Lower lobe of right lung (tissue), 2 donors: ENCODE data around the gene MMP24. TPM values are rescaled to one million over a fixed set of nuclear protein-coding genes. Genes with fewer than 3 reads are reported as not detected.
A peak's percentile ranks its signal among the peaks of the same experiment; 100 is the strongest.

ENCODE experiments used
- ATAC-seq, 2 donors: fragments of 200-7000 bp; cut with Tn5 transposase; one replicate each; pipeline ENCODE4 v1.9.1; 2020 to 2022; ENCODE audit warnings: mild to moderate bottlenecking in 2 of 2, moderate library complexity in 2 of 2
- DNase-seq: peaks from one replicate; pipeline ENCODE4 v3.0.0-alpha.2; 2020
- H3K27ac ChIP-seq: fragments of 200-600 bp; one replicate; pipeline ENCODE4 v1.8.0; 2022
- H3K27me3 ChIP-seq: fragments of 200-600 bp; one replicate; pipeline ENCODE4 v1.8.0; 2022; ENCODE audit warnings: low read depth
- H3K36me3 ChIP-seq: fragments of 200-600 bp; one replicate; pipeline ENCODE4 v1.8.0; 2022; ENCODE audit warnings: mild to moderate bottlenecking
- H3K4me1 ChIP-seq: fragments of 200-600 bp; one replicate; pipeline ENCODE4 v1.8.0; 2022
- H3K4me3 ChIP-seq: fragments of 200-600 bp; one replicate; pipeline ENCODE4 v1.8.0; 2022; ENCODE audit warnings: mild to moderate bottlenecking
- H3K9me3 ChIP-seq: fragments of 200-600 bp; one replicate; pipeline ENCODE4 v1.8.0; 2022
- intact Hi-C: fragments of 100-400 bp; cut with DNase I; formaldehyde crosslinking; loops from one replicate; pipeline ENCODE4 v1.11.0; 2022
- total RNA-seq: library from RNA; stranded (reverse); fragmentation: NEBNext Ultra II Directional; extraction: Animal tissue kit (Norgen Biotek cat#: 25700); gene quantifications from one replicate; pipeline ENCODE4 v1.2.1, GENCODE V29; 2021
- TF ChIP-seq, protein P1 (sequence below): fragments of 200-600 bp; IDR thresholded peaks from one replicate; pipeline ENCODE4 v1.8.0; 2022; ENCODE audit warnings: antibody characterized with exemption, mild to moderate bottlenecking
- donor health status: DM: no; HTN: yes; CAD: no; lungs with severe emphysema.

MMP24 gene
- total RNA-seq, 1 donor from 2014 or later: 5.3 TPM

DNA sequence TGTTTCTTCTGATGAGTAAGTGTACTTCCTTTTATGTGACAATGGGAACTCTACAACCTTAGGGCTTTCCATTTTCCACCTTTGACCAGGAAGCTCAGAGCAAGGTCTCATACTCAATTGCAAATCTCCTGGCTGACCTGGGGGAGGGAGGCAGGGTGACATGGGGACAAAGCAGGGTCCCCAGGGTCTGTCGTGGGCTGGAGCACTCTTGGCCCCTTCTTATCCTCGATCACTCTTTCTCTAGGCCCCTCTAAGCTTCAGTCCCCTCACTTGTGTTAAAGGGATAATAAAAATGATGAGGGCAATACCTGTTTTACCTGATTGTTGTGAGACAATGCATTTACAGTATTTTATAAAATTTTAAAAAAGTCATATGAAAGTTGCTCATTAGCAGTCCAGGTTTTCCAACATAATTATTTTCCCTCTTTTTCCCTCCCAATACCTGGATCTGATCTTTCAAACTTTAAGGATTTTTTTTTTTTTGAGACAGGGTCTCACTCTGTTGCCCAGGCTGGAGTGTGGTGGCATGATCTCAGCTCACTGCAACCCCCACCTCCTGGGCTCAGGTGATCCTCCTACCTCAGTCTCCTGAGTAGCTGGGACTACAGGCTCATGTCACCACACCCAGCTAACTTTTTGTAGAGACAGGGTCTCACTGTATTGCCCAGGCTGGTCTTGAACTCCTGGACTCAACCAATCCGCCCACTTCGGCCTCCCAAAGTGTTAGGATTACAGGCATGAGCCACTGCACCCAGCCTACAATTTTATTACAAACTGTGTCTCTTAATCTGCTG lies 74.2 kb downstream of the MMP24 start:
- H3K4me1 ChIP-seq: peaks cover 6% of the 10 kb centered on the region
- intact Hi-C loops: no loop called here
- DNase-seq: no peak

DNA sequence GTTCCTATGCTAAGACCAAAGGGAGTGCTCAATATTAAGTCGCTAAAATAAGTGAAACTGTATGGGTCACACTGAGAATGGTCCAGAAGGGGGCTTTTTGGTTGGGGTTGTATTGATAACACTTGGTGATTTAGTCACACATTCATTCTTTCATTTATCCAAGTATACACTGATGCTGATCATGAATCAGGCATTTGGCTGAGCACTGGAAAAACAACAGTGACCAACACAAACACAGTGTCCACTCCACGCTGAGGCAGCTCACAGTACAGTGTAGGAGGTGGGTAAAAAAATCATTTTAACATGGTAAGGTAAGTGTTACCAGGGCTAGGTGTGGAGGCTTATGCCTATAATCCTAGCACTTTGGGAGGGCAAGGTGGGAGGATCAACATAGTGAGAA lies 74.9 kb downstream of the MMP24 start:
- intact Hi-C loops: no loop called here
- no peak overlapping the region for H3K4me3 ChIP-seq
- H3K27me3 ChIP-seq: peaks cover under 1% of the 10 kb centered on the region
- H3K9me3 ChIP-seq: no peaks in the 10 kb centered on the region
- DNase-seq (no peak), ATAC-seq (no peak)
- H3K36me3 ChIP-seq: peaks cover 9% of the 10 kb centered on the region
- H3K4me1 ChIP-seq: peaks cover 6% of the 10 kb centered on the region
- no peak overlapping the region for H3K27ac ChIP-seq
- TF ChIP-seq, protein P1, sequence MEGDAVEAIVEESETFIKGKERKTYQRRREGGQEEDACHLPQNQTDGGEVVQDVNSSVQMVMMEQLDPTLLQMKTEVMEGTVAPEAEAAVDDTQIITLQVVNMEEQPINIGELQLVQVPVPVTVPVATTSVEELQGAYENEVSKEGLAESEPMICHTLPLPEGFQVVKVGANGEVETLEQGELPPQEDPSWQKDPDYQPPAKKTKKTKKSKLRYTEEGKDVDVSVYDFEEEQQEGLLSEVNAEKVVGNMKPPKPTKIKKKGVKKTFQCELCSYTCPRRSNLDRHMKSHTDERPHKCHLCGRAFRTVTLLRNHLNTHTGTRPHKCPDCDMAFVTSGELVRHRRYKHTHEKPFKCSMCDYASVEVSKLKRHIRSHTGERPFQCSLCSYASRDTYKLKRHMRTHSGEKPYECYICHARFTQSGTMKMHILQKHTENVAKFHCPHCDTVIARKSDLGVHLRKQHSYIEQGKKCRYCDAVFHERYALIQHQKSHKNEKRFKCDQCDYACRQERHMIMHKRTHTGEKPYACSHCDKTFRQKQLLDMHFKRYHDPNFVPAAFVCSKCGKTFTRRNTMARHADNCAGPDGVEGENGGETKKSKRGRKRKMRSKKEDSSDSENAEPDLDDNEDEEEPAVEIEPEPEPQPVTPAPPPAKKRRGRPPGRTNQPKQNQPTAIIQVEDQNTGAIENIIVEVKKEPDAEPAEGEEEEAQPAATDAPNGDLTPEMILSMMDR: no peak

More for the DNA sequence above, 74.2 kb downstream of the MMP24 start:
- Histone ChIP-seq H3K36me3 (peaks cover 1% of the 10 kb centered on the region), H3K9me3 (no peaks in the 10 kb centered on the region), H3K27ac (no peak overlapping the region), H3K27me3 (peaks cover 8% of the 10 kb centered on the region), H3K4me3 (no peak overlapping the region)
- no peak for ATAC-seq
- TF ChIP-seq, protein P1: no peak

DNA sequence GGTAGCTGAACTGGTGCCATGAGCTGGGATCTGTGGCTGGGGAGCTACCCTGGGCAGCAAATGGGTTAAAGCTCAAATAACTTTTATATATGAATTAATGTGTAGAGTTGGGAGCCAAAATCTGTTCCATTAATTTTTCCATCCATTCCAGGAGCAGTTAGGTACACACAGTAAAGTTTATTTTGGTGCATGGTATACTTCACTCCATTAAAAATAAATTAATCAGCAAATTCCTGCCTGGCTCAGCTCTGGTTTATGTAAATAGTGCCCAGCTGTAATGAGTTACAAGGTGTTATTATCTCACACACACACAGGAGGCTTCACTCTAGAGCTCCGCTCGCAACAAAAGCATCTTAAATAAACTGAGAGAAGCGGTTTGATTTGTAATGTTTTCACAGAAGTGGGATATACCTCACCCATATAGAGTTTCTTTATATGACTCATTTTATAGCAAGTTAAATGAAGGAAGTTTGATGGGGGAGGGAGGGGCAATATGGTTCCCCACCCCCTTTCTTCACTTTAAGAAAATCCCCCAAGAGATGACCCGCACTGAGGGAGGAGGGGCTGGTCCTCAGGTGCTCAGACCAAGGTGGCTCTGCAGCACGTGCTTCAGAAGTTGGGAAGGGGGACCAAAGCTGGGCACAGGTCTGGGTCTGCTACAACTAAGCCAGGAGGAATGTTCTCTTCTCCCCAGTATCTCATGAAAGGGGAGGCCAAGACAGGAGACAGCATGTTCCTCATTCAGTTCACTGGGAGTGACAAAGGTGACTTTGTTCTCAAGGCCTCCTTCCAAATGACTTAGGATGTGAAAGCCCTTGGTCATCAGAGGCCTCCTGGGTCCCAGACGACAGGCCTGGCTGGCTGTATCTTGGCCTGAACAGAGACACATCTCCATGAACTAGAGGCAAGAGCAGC lies 76.2 kb downstream of the MMP24 start:
- H3K9me3 ChIP-seq: no peaks in the 10 kb centered on the region
- no peak overlapping the region for H3K27ac ChIP-seq
- peaks cover 15% of the 10 kb centered on the region for H3K36me3 ChIP-seq
- peaks cover 6% of the 10 kb centered on the region for H3K4me1 ChIP-seq
- H3K4me3 ChIP-seq: no peak overlapping the region
- TF ChIP-seq, protein P1: no peak
- intact Hi-C loops: no loop called here
- DNase-seq: no peak
- ATAC-seq: no peak
- H3K27me3 ChIP-seq: no peaks in the 10 kb centered on the region

DNA sequence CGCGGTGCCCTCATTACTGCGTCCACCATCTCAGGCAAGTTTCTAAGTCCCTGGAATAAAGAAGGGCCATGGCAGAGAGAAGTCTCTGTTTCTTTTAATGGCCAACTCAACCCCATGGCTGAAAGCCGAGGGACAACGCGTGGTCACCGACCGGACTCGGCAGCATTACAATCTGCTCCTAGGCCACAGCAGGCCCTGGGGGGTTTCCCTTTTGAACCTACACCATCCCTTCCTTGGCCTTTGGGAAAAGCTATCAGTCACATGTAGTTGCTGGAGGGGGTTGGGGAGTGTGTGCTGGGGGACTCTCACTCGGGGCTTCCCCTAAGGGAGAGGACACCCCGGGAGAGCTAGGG lies 76.9 kb downstream of the MMP24 start:
- no peak overlapping the region for H3K4me3 ChIP-seq
- H3K27ac ChIP-seq: no peak overlapping the region
- no peaks in the 10 kb centered on the region for H3K27me3 ChIP-seq
- peaks cover 15% of the 10 kb centered on the region for H3K36me3 ChIP-seq
- no peak for DNase-seq
- intact Hi-C loops: no loop called here
- ATAC-seq: no peak
- no peaks in the 10 kb centered on the region for H3K9me3 ChIP-seq
- H3K4me1 ChIP-seq: peaks cover 6% of the 10 kb centered on the region
- TF ChIP-seq, protein P1: no peak

DNA sequence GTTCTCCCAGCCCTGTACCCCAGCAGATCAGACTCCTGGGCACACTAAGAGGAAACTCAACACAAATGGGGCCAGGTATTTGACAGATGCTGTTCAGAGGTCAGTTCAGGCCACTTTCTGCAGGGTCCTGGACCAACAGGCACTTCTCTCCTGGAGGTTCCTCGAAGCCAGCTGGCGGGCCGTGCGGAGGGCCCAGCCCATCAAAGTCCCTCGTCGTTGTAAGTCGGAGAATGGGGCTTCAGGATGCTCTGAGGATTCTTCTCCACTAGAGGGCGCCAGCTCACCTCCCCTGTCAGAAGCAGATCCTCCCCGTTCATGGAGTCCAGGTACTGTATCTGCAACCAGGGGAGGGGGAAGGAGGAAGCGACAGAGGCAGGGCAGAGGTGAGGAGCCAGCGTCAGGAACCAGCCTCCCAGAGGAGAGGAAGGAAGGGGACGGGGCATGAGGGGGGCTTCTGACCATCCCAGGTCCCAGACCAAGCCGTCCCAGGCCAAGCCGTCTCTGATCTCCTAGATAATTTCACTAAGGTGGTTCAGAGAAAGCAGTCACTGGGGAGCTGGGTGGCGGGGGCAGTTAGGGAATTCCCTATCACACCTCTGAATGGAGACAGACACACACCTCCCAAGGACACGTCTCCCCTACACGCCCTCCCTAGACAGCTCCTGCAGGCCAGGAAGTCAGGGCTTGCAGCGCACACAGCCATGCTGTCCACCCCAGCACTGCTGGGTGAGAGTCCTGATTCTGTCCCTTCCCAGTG lies 77.4 kb downstream of the MMP24 start:
- H3K4me1 ChIP-seq: peaks cover 6% of the 10 kb centered on the region

More for the DNA sequence above, 77.4 kb downstream of the MMP24 start:
- Histone ChIP-seq H3K27ac (no peak overlapping the region), H3K4me3 (no peak overlapping the region), H3K9me3 (no peaks in the 10 kb centered on the region), H3K27me3 (no peaks in the 10 kb centered on the region), H3K36me3 (peaks cover 15% of the 10 kb centered on the region)
- TF ChIP-seq, protein P1: peak; percentile 95
- intact Hi-C loops: no loop called here
- ATAC-seq: peak; percentile 81 to 85
- peak; percentile 77 for DNase-seq
